Measurements from ENCODE around the gene BABAM1. TPM values are rescaled to one million over a fixed set of nuclear protein-coding genes. Genes with fewer than 3 reads are reported as not detected.
A peak's percentile ranks its signal among the peaks of the same experiment; 100 is the strongest.

Gene BABAM1
- total RNA-seq, 1 donor from 2014 or later, result 45.8 TPM

DNA sequence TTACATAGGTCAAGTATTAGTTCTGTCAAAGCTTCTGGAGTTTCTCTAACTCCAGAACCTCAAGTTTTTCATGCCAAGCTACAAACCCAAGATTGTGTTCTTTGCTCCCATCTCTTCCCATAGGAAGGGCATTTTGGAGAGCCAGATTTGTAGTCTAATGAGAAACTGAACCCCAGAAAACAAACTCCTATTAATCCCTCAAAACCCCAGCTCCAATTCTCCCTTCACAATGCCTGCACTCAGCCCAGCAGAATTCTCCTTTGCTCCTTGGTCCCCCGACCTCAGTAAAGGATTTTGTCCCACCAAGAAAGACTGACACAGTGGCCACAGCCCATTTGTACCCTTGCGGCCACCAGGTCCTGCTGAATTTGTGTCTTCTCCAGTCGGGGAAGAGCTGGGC lies 11.1 kb upstream of the BABAM1 start:
- no peak for DNase-seq (ENCODE audit: low read depth)
- Histone ChIP-seq H3K27me3 (ENCODE audit: control insufficient read depth, insufficient read depth, low read length) (no peaks in the 10 kb centered on the region), H3K4me3 (ENCODE audit: low read depth, low read length) (no peak overlapping the region), H3K36me3 (ENCODE audit: control insufficient read depth, insufficient read depth, low read length) (no peaks in the 10 kb centered on the region)
- TF ChIP-seq, protein P1, sequence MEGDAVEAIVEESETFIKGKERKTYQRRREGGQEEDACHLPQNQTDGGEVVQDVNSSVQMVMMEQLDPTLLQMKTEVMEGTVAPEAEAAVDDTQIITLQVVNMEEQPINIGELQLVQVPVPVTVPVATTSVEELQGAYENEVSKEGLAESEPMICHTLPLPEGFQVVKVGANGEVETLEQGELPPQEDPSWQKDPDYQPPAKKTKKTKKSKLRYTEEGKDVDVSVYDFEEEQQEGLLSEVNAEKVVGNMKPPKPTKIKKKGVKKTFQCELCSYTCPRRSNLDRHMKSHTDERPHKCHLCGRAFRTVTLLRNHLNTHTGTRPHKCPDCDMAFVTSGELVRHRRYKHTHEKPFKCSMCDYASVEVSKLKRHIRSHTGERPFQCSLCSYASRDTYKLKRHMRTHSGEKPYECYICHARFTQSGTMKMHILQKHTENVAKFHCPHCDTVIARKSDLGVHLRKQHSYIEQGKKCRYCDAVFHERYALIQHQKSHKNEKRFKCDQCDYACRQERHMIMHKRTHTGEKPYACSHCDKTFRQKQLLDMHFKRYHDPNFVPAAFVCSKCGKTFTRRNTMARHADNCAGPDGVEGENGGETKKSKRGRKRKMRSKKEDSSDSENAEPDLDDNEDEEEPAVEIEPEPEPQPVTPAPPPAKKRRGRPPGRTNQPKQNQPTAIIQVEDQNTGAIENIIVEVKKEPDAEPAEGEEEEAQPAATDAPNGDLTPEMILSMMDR (IDR thresholded peaks at IDR 0.05; ENCODE audit: insufficient read depth, low read length, severe bottlenecking), result no peak
- FAIRE-seq, result no peak

DNA sequence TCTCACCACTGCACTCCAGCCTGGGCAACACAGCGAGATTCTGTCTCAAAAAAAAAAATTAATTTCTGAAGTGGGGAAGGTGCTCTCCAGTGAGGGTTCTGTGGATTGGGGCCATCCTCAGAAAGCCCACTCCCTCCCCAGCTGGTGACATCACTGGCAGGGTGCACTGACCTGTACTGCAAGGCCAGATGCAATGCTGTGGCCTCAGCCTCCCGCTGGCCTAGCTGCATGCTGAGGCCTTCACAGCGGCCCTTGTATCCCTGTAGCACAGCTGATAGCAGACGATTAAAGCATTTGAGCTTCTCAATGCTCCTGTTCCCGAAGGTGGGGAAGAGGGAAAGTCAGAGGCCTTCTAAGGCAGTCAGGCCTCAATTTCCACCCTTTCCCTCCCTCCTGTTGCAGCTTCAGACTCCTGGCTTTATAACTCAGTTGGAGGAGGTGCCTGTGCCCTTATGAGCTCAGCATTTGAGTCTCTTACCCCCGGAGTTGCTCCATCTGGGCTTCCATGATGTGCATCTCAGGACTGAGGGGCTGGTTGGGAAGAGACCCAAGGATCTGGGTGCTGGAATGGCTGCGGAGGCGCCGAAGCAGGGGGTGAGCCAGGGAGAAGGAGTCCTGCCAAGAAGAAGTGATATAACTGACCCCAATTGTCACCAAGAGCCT lies 8.0 kb upstream of the BABAM1 start:
- FAIRE-seq (no peak), DNase-seq (ENCODE audit: low read depth) (no peak)
- H3K27me3 ChIP-seq (ENCODE audit: control insufficient read depth, insufficient read depth, low read length), result no peaks in the 10 kb centered on the region
- TF ChIP-seq, protein P1 (IDR thresholded peaks at IDR 0.05; ENCODE audit: insufficient read depth, low read length, severe bottlenecking), result no peak
- H3K36me3 ChIP-seq (ENCODE audit: control insufficient read depth, insufficient read depth, low read length), result no peaks in the 10 kb centered on the region
- H3K4me3 ChIP-seq (ENCODE audit: low read depth, low read length), result no peak overlapping the region

DNA sequence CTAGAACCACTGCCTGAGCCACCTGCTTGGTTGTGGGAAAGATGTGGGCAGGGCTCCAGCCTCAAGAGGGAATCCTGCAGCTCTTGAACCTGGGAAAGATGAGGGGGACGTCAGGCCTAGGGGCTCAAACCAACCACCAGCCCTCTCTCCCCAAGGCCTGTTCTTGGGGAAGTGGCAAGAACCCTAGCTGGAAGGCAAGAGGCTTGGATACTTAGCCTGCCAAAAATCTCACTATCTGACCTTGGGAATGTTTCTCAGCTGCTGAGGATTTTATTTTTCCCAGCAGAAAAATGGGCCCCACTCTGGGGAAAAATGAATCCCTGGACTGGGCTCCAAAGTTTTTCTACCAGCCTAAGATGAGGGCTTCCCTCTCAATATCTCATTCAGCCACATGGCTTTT lies 7.3 kb upstream of the BABAM1 start:
- Histone ChIP-seq H3K27me3 (ENCODE audit: control insufficient read depth, insufficient read depth, low read length) (no peaks in the 10 kb centered on the region), H3K4me3 (ENCODE audit: low read depth, low read length) (no peak overlapping the region), H3K36me3 (ENCODE audit: control insufficient read depth, insufficient read depth, low read length) (no peaks in the 10 kb centered on the region)
- no peak for DNase-seq (ENCODE audit: low read depth)
- TF ChIP-seq, protein P1 (IDR thresholded peaks at IDR 0.05; ENCODE audit: insufficient read depth, low read length, severe bottlenecking), result no peak
- FAIRE-seq, result no peak

DNA sequence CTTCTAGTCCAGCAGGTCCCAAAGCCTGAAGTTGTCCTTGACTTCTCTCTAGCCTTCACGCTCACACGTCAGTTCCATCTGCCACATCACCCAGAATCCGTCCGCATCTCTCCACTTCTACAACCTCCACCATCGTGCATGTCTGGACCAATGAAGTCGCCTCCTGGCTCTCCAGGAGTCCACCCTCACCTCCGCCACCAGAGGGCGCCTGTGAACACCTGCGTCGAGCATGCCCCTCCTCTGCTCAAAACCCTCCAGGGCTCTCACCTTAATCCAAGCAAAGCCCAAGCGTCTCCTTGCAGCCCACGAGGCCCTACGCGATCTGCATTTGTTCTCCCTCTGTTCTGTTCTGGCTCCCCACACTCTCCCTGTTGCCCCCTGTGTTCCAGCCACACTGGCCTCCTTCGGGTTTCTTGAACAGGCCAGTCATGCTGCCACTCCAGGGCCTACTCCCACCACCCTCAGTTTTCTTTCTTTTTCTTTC lies 6.4 kb upstream of the BABAM1 start:
- TF ChIP-seq, protein P1 (IDR thresholded peaks at IDR 0.05; ENCODE audit: insufficient read depth, low read length, severe bottlenecking), result peak; percentile 99
- DNase-seq (ENCODE audit: low read depth) (peak; percentile 67), FAIRE-seq (no peak)
- Histone ChIP-seq H3K4me3 (ENCODE audit: low read depth, low read length) (no peak overlapping the region), H3K36me3 (ENCODE audit: control insufficient read depth, insufficient read depth, low read length) (no peaks in the 10 kb centered on the region), H3K27me3 (ENCODE audit: control insufficient read depth, insufficient read depth, low read length) (no peaks in the 10 kb centered on the region)

DNA sequence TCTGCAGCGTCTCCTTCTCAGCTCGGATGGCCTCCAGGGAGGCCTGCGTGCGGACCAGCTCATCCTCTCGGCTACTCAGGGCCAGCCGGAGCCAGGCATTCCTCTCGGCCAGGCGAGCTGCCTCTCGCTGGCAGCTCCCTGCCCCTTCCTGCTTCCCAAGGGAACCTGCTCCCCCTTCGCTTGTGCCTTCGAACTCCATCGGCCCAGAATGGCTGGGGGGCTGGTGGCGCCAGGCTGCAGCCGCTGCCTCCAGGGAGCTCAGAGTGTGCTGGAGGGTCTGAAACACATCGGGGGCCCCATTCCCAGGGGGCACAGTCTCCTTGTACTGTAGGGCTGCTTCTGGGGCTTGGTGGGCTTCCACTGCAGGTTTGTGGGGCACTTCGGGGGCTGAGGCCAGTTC lies 4.7 kb upstream of the BABAM1 start:
- DNase-seq (ENCODE audit: low read depth) (no peak), FAIRE-seq (no peak)
- Histone ChIP-seq H3K27me3 (ENCODE audit: control insufficient read depth, insufficient read depth, low read length) (no peaks in the 10 kb centered on the region), H3K36me3 (ENCODE audit: control insufficient read depth, insufficient read depth, low read length) (no peaks in the 10 kb centered on the region), H3K4me3 (ENCODE audit: low read depth, low read length) (no peak overlapping the region)
- TF ChIP-seq, protein P1 (IDR thresholded peaks at IDR 0.05; ENCODE audit: insufficient read depth, low read length, severe bottlenecking), result no peak

Measured in bronchial epithelial cell (primary cell).